ENCODE measurements around the gene N4BP2L2. TPM values are rescaled to one million over a fixed set of nuclear protein-coding genes. Genes with fewer than 3 reads are reported as not detected.

N4BP2L2 gene
- total RNA-seq, 2 experiments from 2014 or later: 86.6 to 102 TPM

GRCh38 chr13:32528358-32528757 lies 10.2 kb downstream of the N4BP2L2 start:
- H3K4me1 Mint-ChIP-seq (ENCODE audit: low read depth): peaks cover 67% of the 10 kb centered on the region
- H3K9me3 Mint-ChIP-seq: no peaks in the 10 kb centered on the region
- no peak overlapping the region for H3K4me3 Mint-ChIP-seq
- ChIA-PET CTCF (no interaction called here), POLR2A (interaction anchor here (1.0 kb wide), 1 partner anchor 10 kb away, joined by 3 read pairs; the partner anchor contains the start of gene N4BP2L2)
- no peak overlapping the region for H3K27ac Mint-ChIP-seq
- H3K36me3 Mint-ChIP-seq: peaks cover 34% of the 10 kb centered on the region
- intact Hi-C loops (cut with micrococcal nuclease): no loop called here
- H3K27me3 Mint-ChIP-seq: no peaks in the 10 kb centered on the region
- no peak for DNase-seq

GRCh38 chr13:32527151-32527550 lies 11.4 kb downstream of the N4BP2L2 start:
- DNase-seq: no peak
- intact Hi-C loops (cut with micrococcal nuclease): no loop called here
- Mint-ChIP-seq H3K9me3 (no peaks in the 10 kb centered on the region), H3K27ac (no peak overlapping the region), H3K36me3 (peaks cover 36% of the 10 kb centered on the region), H3K4me1 (ENCODE audit: low read depth) (peaks cover 65% of the 10 kb centered on the region), H3K4me3 (no peak overlapping the region), H3K27me3 (no peaks in the 10 kb centered on the region)
- ChIA-PET CTCF (no interaction called here), POLR2A (interaction anchor here (0.6 kb wide), 1 partner anchor 64 kb away, joined by 6 read pairs; no protein-coding TSS in a partner anchor)

GRCh38 chr13:32525766-32526165 lies 12.8 kb downstream of the N4BP2L2 start:
- H3K9me3 Mint-ChIP-seq: no peaks in the 10 kb centered on the region
- H3K27ac Mint-ChIP-seq: no peak overlapping the region
- ChIA-PET CTCF (interaction anchor here (1.2 kb wide), 1 partner anchor 12 kb away, joined by 3 read pairs; no protein-coding TSS in a partner anchor), POLR2A (interaction anchor here (0.7 kb wide), 1 partner anchor 13 kb away, joined by 3 read pairs; the partner anchor contains the start of gene N4BP2L2)
- H3K4me1 Mint-ChIP-seq (ENCODE audit: low read depth): peaks cover 60% of the 10 kb centered on the region
- intact Hi-C loops (cut with micrococcal nuclease): no loop called here
- H3K27me3 Mint-ChIP-seq: no peaks in the 10 kb centered on the region
- no peak overlapping the region for H3K4me3 Mint-ChIP-seq
- H3K36me3 Mint-ChIP-seq: peaks cover 32% of the 10 kb centered on the region
- DNase-seq: no peak

- Mint-ChIP-seq H3K4me1 (ENCODE audit: low read depth) (peaks cover 13% of the 10 kb centered on the region), H3K4me3 (no peak overlapping the region), H3K9me3 (no peaks in the 10 kb centered on the region), H3K27ac (no peak overlapping the region), H3K27me3 (no peaks in the 10 kb centered on the region), H3K36me3 (peaks cover 30% of the 10 kb centered on the region)
- no peak for DNase-seq
- intact Hi-C loops (cut with micrococcal nuclease): no loop called here
- ChIA-PET CTCF (interaction anchor here (0.9 kb wide), 1 partner anchor 66 kb away, joined by 3 read pairs; no protein-coding TSS in a partner anchor), POLR2A (no interaction called here)
These were observed 23.3 kb downstream of the N4BP2L2 start for GRCh38 chr13:32515246-32515645.

- intact Hi-C loops (cut with micrococcal nuclease): no loop called here
- ChIA-PET CTCF (no interaction called here), POLR2A (no interaction called here)
- Mint-ChIP-seq H3K4me3 (no peak overlapping the region), H3K27me3 (no peaks in the 10 kb centered on the region), H3K36me3 (peaks cover 25% of the 10 kb centered on the region), H3K9me3 (no peaks in the 10 kb centered on the region), H3K4me1 (ENCODE audit: low read depth) (peaks cover 4% of the 10 kb centered on the region), H3K27ac (no peak overlapping the region)
- no peak for DNase-seq
These were observed 27.1 kb downstream of the N4BP2L2 start for GRCh38 chr13:32511482-32511881.

- Mint-ChIP-seq H3K4me1 (ENCODE audit: low read depth) (peaks cover 3% of the 10 kb centered on the region), H3K27ac (no peak overlapping the region), H3K4me3 (no peak overlapping the region), H3K9me3 (no peaks in the 10 kb centered on the region), H3K36me3 (peaks cover 19% of the 10 kb centered on the region), H3K27me3 (no peaks in the 10 kb centered on the region)
- intact Hi-C loops (cut with micrococcal nuclease): loop anchor here (2.0 kb wide), 1 partner anchor 24 kb away; no protein-coding TSS in a partner anchor
- no peak for DNase-seq
- POLR2A ChIA-PET: no interaction called here
- CTCF ChIA-PET: no interaction called here
These were observed 33.7 kb downstream of the N4BP2L2 start for GRCh38 chr13:32504876-32505275.

- Mint-ChIP-seq H3K27me3 (no peaks in the 10 kb centered on the region), H3K9me3 (no peaks in the 10 kb centered on the region), H3K36me3 (peaks cover 16% of the 10 kb centered on the region), H3K4me3 (no peak overlapping the region), H3K4me1 (ENCODE audit: low read depth) (peaks cover 3% of the 10 kb centered on the region), H3K27ac (no peak overlapping the region)
- ChIA-PET POLR2A (interaction anchor here (1.3 kb wide), 1 partner anchor 27 kb away, joined by 4 read pairs; no protein-coding TSS in a partner anchor), CTCF (no interaction called here)
- intact Hi-C loops (cut with micrococcal nuclease): loop anchor here (2.0 kb wide), 1 partner anchor 23 kb away; no protein-coding TSS in a partner anchor
- DNase-seq: no peak
These were observed 34.3 kb downstream of the N4BP2L2 start for GRCh38 chr13:32504263-32504662.

GRCh38 chr13:32503727-32504126 lies 34.9 kb downstream of the N4BP2L2 start:
- intact Hi-C loops (cut with micrococcal nuclease): loop anchor here (2.0 kb wide), 1 partner anchor 23 kb away; no protein-coding TSS in a partner anchor
- Mint-ChIP-seq H3K27me3 (no peaks in the 10 kb centered on the region), H3K36me3 (peaks cover 13% of the 10 kb centered on the region), H3K4me1 (ENCODE audit: low read depth) (peaks cover 3% of the 10 kb centered on the region), H3K27ac (no peak overlapping the region), H3K4me3 (no peak overlapping the region), H3K9me3 (no peaks in the 10 kb centered on the region)
- no peak for DNase-seq
- ChIA-PET POLR2A (interaction anchor here (1.3 kb wide), 1 partner anchor 27 kb away, joined by 4 read pairs; no protein-coding TSS in a partner anchor), CTCF (interaction anchor here (0.7 kb wide), 1 partner anchor 78 kb away, joined by 3 read pairs; no protein-coding TSS in a partner anchor)

GRCh38 chr13:32501064-32501463 lies 37.5 kb downstream of the N4BP2L2 start:
- CTCF ChIA-PET: no interaction called here
- POLR2A ChIA-PET: no interaction called here
- H3K4me3 Mint-ChIP-seq: no peak overlapping the region

GRCh38 chr13:32499538-32500210 lies 38.9 kb downstream of the N4BP2L2 start:
- Mint-ChIP-seq H3K36me3 (peaks cover 2% of the 10 kb centered on the region), H3K4me1 (ENCODE audit: low read depth) (peaks cover 16% of the 10 kb centered on the region), H3K27me3 (no peaks in the 10 kb centered on the region), H3K9me3 (no peaks in the 10 kb centered on the region), H3K27ac (no peak overlapping the region), H3K4me3 (no peak overlapping the region)
- intact Hi-C loops (cut with micrococcal nuclease): no loop called here
- POLR2A ChIA-PET: no interaction called here
- CTCF ChIA-PET: interaction anchor here (2.2 kb wide), 1 partner anchor 82 kb away, joined by 6 read pairs; no protein-coding TSS in a partner anchor
- no peak for DNase-seq

More at GRCh38 chr13:32501064-32501463, 37.5 kb downstream of the N4BP2L2 start:
- intact Hi-C loops (cut with micrococcal nuclease): no loop called here
- no peaks in the 10 kb centered on the region for H3K9me3 Mint-ChIP-seq
- H3K4me1 Mint-ChIP-seq (ENCODE audit: low read depth): peaks cover 16% of the 10 kb centered on the region
- no peaks in the 10 kb centered on the region for H3K27me3 Mint-ChIP-seq
- DNase-seq: no peak
- H3K27ac Mint-ChIP-seq: no peak overlapping the region
- H3K36me3 Mint-ChIP-seq: peaks cover 11% of the 10 kb centered on the region

- ChIA-PET POLR2A (no interaction called here), CTCF (no interaction called here)
- no peak overlapping the region for H3K4me3 Mint-ChIP-seq
- peaks cover 16% of the 10 kb centered on the region for H3K4me1 Mint-ChIP-seq (ENCODE audit: low read depth)
- H3K9me3 Mint-ChIP-seq: no peaks in the 10 kb centered on the region
- no peaks in the 10 kb centered on the region for H3K27me3 Mint-ChIP-seq
- no peak overlapping the region for H3K27ac Mint-ChIP-seq
- no peak for DNase-seq
- peaks cover 2% of the 10 kb centered on the region for H3K36me3 Mint-ChIP-seq
- intact Hi-C loops (cut with micrococcal nuclease): no loop called here
These were observed 41.0 kb downstream of the N4BP2L2 start for GRCh38 chr13:32497589-32497988.

- no peak for DNase-seq
- Mint-ChIP-seq H3K4me1 (ENCODE audit: low read depth) (peaks cover 16% of the 10 kb centered on the region), H3K9me3 (no peaks in the 10 kb centered on the region), H3K4me3 (no peak overlapping the region), H3K27ac (no peak overlapping the region), H3K27me3 (no peaks in the 10 kb centered on the region), H3K36me3 (peaks cover 2% of the 10 kb centered on the region)
- CTCF ChIA-PET: no interaction called here
- intact Hi-C loops (cut with micrococcal nuclease): no loop called here
- POLR2A ChIA-PET: no interaction called here
These were observed 41.9 kb downstream of the N4BP2L2 start for GRCh38 chr13:32496599-32497160.
